NOMO-1 (cell line): ENCODE measurements around the gene MGAT3.
"Not testable (repeated sequence)": the region's sequence is repeated elsewhere in the genome, so short reads cannot be mapped to it uniquely, and the experiment has no call there.

Source experiments
- DNase-seq, 2 experiments: peaks; one replicate each; lab custom pipeline; 2025; ENCODE audit not compliant: unreplicated experiment in 2 of 2; lab: John Stamatoyannopoulos, UW

Gene MGAT3, protein sequence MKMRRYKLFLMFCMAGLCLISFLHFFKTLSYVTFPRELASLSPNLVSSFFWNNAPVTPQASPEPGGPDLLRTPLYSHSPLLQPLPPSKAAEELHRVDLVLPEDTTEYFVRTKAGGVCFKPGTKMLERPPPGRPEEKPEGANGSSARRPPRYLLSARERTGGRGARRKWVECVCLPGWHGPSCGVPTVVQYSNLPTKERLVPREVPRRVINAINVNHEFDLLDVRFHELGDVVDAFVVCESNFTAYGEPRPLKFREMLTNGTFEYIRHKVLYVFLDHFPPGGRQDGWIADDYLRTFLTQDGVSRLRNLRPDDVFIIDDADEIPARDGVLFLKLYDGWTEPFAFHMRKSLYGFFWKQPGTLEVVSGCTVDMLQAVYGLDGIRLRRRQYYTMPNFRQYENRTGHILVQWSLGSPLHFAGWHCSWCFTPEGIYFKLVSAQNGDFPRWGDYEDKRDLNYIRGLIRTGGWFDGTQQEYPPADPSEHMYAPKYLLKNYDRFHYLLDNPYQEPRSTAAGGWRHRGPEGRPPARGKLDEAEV

DNA sequence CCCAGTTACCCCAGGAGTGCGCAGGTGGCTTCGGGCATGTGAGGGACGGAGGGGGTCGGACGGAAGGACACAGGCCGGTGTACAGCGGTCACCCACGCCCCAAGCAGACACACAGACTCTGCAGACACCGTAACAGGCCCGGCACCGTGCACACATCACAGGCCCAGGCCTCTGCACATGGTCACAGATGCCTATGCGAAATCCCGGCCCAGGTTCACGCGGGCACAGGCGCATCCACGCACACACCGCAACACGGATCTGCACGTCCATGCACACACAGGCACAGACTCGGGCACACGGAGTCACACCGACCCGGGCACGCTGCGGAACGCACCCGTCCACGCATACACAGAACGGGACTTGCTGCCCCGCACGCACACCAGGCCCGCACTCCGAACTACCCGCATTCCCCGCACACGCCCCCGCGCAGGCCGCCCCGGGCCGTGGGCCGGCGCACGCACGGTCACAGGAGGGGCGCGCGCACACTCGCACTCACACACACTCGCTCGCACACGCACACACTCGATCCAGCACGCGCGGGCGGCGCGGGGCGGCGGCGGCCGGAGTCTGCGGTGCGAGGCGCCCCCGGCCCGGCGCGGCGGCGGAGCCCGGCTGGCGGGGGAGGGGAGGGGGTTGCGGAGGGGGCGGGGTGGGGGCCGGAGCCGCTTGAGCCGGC is at the start of gene MGAT3:
Gene MGAT3 (plus strand): TSS at position 491 of the 676 bp plus-strand sequence. CDS start 30,336 bp downstream, outside the sequence.
- no peak for DNase-seq

DNA sequence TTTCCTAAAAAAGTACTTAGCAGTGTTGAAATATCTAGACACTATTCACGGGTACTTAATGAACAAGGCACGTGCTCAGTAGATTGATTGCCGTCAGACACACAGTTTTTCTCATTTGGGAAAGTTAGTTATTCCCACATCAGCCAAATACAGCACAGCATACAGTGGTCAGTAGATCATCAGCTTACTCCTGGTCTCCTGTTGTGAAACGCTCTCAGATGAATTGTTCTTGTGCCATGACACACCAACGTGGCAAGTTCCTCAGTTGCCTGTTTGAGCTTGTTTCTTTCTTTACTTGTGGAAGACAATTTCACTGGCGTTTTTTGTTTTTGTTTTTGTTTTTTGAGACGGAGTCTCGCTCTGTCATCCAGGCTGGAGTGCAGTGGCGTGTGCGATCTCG is 48.6 kb upstream of the MGAT3 start:
- peak in 1 of 2 experiments; percentile 5 for DNase-seq

DNA sequence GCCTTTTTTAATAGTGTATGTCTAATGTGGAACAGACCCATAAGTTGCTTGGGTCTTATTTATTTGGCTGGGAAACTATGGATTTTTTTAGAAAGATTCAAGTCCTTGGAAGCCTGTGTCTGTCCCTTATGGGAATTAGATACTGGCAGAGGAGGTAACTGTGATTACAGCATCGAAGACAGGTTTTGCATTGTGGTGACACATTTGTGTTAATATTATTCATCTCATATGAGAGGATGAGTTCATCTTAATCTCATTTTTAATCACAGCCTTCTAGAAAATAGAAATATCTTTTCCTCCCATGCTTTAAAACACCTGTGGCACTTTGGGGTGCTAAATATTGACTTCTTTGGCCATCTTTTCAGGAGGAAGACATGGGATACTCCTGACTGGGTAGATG is 48.0 kb upstream of the MGAT3 start:
- DNase-seq, result no peak

DNA sequence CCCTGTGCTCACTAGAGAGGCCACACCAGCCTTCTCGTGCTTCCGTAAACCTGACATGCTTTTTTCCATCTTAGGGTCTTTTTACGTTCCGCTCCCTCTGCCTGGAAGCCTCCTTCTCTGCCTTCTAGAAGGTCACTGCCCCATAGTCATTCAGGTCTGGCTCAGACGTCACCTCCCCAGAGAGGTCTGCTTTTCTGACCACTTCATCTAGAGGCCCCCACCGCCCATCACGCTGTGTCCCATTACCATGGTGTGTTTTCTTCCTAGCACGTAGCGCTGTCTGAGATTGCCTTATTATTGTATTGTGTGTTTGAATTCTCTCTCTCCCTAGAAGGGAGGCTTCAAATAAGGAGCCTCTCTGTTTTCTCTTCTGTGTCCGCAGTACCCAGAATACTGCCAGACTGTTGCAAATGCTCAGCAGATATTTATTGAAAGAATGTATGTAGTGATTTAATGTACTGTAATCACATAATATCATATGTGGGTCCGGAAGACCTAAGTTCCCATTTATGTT is 47.2 kb upstream of the MGAT3 start:
- no peak for DNase-seq

DNA sequence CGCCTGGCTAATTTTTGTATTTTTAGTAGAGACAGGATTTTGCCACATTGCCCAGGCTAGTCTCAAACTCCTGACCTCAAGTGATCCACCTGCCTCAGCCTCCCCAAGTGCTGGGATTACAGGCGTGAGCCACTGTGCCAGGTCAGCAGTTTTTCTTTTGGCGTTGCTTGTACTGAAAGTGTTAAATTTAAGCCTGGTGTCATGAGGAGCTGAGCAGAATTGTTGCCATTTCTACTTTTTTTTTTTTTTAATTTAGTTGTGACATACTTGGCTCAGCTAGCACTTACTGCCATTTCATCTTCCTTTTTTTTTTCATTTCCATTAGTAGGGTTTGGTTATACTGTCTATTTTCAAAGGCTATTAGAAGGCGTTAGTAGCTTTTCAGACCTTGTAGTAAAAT is 46.5 kb upstream of the MGAT3 start:
- peak; percentile 51 to 55 for DNase-seq

DNA sequence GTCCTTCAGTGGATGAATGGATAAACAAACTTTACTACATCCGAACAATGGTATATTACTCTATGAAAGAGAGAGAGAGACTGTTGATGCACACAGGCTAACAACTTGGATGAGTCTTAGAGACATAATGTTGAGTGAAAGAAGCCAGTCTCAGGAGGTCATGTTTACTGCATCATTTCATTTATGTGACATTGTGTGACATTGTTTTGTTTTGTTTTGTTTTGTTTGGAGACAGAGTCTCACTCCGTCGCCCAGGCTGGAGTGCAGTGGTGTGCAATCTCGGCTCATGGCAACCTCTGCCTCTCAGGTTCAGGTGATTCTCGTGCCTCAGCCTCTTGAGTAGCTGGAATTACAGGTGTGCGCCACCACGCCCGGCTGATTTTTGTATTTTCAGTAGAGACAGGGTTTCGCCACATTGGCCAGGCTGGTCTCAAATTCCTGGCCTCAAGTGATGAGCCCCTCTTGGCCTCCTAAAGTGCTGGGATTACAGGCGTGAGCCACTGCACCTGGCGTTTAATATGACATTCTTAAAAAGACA is 44.9 kb upstream of the MGAT3 start:
- DNase-seq, result not testable (repeated sequence)

DNA sequence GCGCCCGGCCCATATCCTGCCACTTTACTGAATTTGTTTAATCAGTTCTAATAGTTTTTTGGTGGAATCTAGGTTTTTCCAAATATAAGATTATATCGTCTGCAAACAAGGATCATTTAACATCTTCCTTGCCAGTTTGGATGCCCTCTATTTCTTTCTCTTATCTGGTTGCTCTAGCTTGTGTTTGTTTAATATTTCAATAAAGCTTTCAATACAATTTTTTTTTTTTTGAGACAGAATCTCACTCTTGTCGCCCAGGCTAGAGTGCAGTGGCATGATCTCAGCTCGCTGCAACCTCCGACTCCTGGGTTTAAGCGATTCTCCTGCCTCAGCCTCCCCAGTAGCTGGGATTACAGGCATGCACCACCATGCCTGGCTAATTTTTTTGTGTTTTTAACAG is 43.6 kb upstream of the MGAT3 start:
- DNase-seq, result not testable (repeated sequence)

DNA sequence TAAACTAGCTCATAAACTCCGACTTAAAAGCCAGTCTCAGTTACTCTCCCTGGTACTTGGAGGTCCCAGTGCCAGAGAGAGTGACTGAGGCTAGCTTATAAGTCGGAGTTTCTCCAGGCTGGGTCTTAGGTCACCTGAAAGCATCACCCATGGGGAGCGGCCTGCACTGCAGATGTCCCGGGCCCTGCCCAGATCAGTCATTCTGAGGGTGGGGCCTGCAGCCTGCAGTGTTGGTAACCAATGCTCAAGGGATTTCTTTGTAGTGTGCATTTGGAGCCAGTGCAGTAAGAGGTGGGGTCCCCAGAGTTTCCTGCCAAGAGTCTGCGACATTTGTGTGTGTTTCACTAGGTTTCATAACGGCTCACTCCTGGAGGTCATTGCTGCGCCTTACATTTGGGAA is 42.4 kb upstream of the MGAT3 start:
- no peak for DNase-seq

DNA sequence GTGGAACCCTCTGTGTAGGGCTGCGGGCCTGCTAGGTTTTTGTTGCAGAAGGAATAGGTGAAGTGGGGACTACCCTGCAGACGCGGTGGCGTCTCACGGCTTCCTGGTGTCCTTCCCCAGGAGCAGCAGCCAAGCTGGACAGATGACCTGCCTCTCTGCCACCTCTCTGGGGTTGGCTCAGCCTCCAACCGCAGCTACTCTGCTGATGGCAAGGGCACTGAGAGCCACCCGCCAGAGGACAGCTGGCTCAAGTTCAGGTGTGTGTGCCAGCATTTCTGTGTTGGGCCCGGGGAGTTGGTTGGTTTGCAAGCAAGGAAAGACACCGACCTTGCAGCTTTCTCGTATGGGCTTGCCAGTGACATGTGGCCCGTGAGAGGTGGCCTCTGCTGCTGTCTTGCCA is 41.9 kb upstream of the MGAT3 start:
- no peak for DNase-seq

DNA sequence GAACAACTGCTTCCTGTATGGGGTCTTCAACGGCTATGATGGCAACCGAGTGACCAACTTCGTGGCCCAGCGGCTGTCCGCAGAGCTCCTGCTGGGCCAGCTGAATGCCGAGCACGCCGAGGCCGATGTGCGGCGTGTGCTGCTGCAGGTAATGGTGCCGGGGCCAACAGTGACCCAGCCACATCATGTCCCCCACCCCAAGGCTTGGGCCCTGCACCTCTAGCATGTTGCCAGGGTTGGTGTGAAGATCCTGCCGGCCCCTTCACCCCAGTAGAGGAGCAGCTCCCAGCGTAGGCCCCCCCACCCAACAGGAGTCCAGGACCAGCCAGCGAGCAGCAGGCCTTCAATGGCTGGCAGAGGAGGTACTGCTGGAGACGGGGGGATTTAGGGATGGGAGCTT is 41.3 kb upstream of the MGAT3 start:
- DNase-seq, result no peak

DNA sequence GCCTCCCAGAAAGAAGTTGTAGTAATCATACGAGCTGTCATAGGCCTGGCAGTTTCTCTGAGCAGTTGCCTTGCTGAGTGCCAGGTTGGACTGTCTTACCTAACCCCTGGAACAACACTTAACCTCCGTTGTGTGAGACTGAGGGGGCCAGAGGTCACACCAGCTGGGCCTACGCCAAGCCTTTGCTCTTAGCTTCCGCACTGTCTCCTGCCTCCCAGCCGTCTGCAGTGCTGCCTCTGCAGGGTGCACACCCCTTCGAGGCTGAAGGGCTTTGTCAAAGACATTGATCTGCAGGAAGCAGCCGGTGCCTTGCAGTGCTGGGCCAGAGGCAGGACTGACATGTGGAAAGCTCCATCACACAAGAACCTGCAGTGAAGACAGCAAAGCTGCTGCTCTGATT is 40.5 kb upstream of the MGAT3 start:
- no peak for DNase-seq

DNA sequence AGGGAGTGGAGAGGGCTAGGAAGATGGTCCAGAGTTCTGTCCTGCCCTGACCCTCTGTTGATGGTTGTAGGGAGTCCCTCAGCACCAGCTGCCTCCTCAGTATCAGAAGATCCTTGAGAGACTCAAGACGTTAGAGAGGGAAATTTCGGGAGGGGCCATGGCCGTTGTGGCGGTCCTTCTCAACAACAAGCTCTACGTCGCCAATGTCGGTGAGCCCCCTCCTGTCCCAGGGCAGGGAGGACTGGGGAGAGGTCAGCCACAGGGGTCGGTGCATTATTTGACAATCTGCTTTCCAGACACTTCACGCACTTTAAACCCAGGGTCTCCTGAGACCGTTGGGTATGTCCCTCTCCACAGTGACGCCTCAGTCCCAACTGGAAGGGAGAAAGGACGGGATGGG is 39.2 kb upstream of the MGAT3 start:
- DNase-seq, result no peak

DNA sequence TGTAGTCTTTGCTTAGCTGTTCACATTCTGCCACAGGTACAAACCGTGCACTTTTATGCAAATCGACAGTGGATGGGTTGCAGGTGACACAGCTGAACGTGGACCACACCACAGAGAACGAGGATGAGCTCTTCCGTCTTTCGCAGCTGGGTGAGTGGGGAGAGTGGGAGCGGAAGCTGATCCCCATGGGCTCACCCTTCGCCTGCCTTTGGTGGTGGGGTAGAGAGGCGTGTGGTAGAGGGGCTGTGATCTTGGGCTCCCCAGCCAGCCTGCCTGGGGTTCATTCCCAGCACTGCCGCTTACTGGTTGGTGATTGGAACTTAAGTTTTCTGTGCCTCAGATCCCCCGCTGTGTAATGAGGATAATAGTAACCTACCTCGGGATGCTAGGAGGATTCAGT is 38.1 kb upstream of the MGAT3 start:
- no peak for DNase-seq

DNA sequence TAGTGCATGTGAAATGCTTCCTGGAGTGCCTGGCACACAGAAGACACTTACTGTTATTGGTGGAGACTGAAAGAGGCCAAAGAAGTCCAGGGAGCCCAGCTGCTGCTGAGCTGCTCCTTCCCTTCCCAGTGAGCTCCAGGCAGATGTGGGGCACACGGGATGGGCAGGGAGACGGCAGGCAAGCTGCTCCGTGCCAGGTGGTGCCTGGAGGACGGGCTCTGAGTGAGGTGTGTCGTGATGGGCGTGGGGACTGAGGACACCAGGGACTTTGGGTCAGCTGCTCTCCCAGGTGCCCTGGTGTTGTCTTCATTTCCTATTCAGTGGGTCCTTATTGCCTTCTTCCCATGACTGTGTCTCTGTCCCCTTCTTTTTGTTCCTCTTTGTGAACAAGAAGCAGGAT is 37.7 kb upstream of the MGAT3 start:
- no peak for DNase-seq

DNA sequence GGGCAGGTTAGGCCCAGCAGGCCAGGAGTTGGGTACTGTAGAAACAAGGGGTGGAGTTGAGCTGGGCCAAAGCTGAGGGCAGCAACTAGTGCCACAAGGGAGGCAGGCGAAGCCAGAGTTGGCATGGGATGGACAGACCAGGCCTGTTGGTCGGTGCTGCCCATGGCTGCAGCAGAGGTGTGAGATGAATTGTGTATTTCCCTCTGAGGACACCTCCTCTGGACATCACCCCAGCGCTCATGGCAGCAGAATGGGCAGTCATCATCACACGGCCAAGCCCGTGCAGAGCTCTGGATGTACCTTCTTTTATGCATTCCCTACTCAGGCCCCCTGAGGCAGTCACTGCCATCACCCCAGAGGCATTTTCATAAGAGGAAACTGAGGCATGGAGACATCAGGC is 36.9 kb upstream of the MGAT3 start:
- DNase-seq, result no peak

DNA sequence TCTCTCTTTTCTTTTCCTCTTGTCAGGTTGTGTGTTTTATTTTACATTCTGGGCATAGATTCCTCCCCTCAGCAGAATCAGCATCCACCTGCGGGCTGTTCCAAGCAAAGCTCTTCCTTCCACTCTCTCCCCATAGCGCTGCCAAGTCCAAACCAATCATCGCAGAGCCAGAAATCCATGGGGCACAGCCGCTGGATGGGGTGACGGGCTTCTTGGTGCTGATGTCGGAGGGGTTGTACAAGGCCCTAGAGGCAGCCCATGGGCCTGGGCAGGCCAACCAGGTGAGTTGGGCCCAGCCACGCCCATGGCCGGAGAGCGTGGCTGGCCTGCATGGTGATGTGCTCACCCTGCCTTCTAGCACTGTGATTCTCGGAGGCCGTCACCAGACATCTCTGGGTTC is 35.1 kb upstream of the MGAT3 start:
- DNase-seq, result no peak

DNA sequence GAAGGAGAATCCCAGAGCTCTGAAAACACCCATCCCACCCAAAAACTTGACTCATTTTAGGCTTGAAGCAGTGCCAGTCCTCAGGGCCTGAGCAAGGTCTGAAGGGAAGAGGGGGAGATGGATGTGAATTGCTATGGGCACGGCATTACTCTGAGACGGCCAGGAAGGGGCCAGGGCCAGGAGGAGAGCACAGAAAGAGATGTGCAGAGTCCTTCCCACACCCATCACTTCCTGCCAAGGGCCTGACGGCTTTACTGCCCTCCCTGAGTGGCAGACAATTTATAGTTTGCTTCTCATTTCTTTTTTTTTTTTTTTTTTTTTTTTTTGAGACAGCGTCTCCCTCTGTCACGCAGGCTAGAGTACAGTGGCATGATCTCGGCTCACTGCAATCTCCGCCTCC is 34.7 kb upstream of the MGAT3 start:
- DNase-seq, result peak; percentile 15 to 24

DNA sequence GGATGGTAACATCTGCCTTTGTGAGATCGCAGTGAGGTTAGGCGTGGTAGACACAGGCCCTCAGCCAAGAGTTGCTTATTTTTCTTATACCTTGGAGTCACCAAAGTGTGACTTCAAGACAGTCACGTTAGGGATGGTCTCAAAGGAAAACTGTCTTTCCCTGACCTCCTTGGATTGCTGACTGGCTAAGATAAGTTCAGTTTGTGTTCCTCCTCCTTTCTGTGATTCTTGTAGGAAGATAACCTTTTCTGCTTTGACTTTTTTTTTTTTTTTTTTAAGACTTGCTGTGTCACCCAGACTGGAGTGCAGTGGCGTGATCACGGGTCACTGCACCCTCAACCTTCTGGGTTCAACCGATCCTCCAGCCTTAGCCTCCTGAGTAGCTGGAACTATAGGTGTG is 34.1 kb upstream of the MGAT3 start:
- DNase-seq, result no peak

DNA sequence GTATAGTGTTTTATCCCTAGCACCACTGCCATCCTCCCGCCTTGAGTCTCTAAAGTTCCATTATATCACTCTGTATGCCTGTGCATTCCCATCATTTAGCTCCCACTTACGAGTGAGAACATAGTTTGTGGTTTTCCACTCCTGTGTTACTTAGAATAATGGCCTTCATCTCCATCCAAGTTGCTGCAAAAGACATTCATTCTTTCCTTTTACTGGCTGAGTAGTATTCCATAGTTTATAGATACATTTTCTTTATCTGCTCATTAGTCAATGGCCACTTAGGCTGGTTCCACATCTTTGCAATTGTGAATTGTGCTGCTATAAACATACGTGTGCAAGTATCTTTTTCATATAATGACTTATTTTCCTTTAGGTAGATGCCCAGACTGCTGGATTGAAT is 32.8 kb upstream of the MGAT3 start:
- no peak for DNase-seq

DNA sequence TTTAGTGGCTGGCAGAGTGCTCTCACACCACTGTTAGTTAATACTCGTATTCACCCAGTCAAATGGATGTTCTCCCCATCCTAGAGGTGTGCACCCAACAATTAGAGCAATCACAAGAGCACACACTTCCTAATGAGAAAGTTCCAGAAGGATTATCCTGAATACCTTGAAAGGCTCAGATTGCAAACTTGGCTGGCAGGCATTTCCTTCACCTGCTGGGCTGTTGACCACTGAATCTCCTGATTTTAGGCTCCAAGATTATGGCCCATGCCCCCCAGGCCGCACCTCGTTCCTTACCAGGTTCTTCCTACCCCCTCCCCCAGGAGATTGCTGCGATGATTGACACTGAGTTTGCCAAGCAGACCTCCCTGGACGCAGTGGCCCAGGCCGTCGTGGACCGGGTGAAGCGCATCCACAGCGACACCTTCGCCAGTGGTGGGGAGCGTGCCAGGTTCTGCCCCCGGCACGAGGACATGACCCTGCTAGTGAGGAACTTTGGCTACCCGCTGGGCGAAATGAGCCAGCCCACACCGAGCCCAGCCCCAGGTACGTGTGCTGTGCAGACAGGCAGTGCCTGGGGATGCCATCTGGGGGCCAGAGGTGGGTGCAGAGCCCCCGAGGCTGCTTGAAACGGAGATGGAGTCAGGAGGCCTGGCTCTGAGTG is 30.3 kb upstream of the MGAT3 start:
- DNase-seq, result no peak
